Activated CD8-positive, alpha-beta T cell treated with anti-CD3 and anti-CD28 coated beads for 36 hours (primary cell): ENCODE data around the gene PRIM2. TPM values are rescaled to one million over a fixed set of nuclear protein-coding genes. Genes with fewer than 3 reads are reported as not detected.
"Not testable (repeated sequence)": the region's sequence is repeated elsewhere in the genome, so short reads cannot be mapped to it uniquely, and the experiment has no call there.

Experiments
- ATAC-seq: fragments of 200-7000 bp; cut with Tn5 transposase; one replicate; pipeline ENCODE4 v1.10.0; 2021; ENCODE audit warnings: mild to moderate bottlenecking, moderate library complexity
- CTCF ChIA-PET: fragments of 350-600 bp; sonication (Branson Sonifier 250); formaldehyde crosslinking; loops from one replicate; lab custom pipeline; 2021; ENCODE audit warnings: antibody characterized with exemption; lab: Charles Lee
- POLR2A ChIA-PET: fragments of 350-600 bp; sonication (Branson Sonifier 250); formaldehyde crosslinking; loops from one replicate; lab custom pipeline; 2021; ENCODE audit warnings: antibody characterized with exemption; lab: Charles Lee
- DNase-seq: peaks from one replicate; pipeline ENCODE4 v3.0.0-alpha.2; 2020
- H3K27ac Mint-ChIP-seq: one replicate; pipeline ENCODE4 v1.8.0; 2021; ENCODE audit warnings: mild to moderate bottlenecking, mixed read lengths
- H3K27me3 Mint-ChIP-seq: one replicate; pipeline ENCODE4 v1.8.0; 2021; ENCODE audit warnings: mixed read lengths
- H3K36me3 Mint-ChIP-seq: one replicate; pipeline ENCODE4 v1.8.0; 2021; ENCODE audit warnings: low read depth, mixed read lengths
- H3K4me1 Mint-ChIP-seq: one replicate; pipeline ENCODE4 v1.8.0; 2021; ENCODE audit warnings: low read depth, mixed read lengths
- H3K4me3 Mint-ChIP-seq: one replicate; pipeline ENCODE4 v1.8.0; 2021; ENCODE audit warnings: mild to moderate bottlenecking, moderate library complexity, mixed read lengths
- H3K9me3 Mint-ChIP-seq: one replicate; pipeline ENCODE4 v1.8.0; 2021; ENCODE audit warnings: mixed read lengths
- intact Hi-C: fragments of 100-400 bp; cut with micrococcal nuclease; formaldehyde crosslinking; loops from one replicate; pipeline ENCODE4 v1.10.0; 2022
- total RNA-seq, 2 experiments: library from RNA; stranded (reverse); gene quantifications; one replicate each; pipeline ENCODE4 v1.2.3, GENCODE V29; 2021

The PRIM2 gene
- total RNA-seq, 2 experiments from 2014 or later: 41.8 to 42.0 TPM

GRCh38 chr6:57350443-57350842, 33.0 kb downstream of the PRIM2 start:
- intact Hi-C loops, H3K27ac Mint-ChIP-seq, H3K27me3 Mint-ChIP-seq, H3K9me3 Mint-ChIP-seq, ATAC-seq, POLR2A ChIA-PET, H3K4me3 Mint-ChIP-seq, DNase-seq, CTCF ChIA-PET: not testable (repeated sequence)
- Mint-ChIP-seq H3K36me3 (peaks cover 20% of the 10 kb centered on the region), H3K4me1 (peaks cover 22% of the 10 kb centered on the region)

GRCh38 chr6:57352596-57352995, 35.2 kb downstream of the PRIM2 start:
- POLR2A ChIA-PET, H3K27me3 Mint-ChIP-seq, DNase-seq, CTCF ChIA-PET, H3K27ac Mint-ChIP-seq, H3K4me3 Mint-ChIP-seq, intact Hi-C loops, H3K9me3 Mint-ChIP-seq, ATAC-seq: not testable (repeated sequence)
- Mint-ChIP-seq H3K36me3 (peaks cover 12% of the 10 kb centered on the region), H3K4me1 (peaks cover 23% of the 10 kb centered on the region)

- H3K27me3 Mint-ChIP-seq, H3K36me3 Mint-ChIP-seq, ATAC-seq, DNase-seq, CTCF ChIA-PET, H3K27ac Mint-ChIP-seq, H3K4me3 Mint-ChIP-seq, H3K9me3 Mint-ChIP-seq, intact Hi-C loops, POLR2A ChIA-PET, H3K4me1 Mint-ChIP-seq: not testable (repeated sequence)
These were observed 40.9 kb downstream of the PRIM2 start for GRCh38 chr6:57358319-57358718.

- H3K27ac Mint-ChIP-seq, H3K27me3 Mint-ChIP-seq, ATAC-seq, H3K36me3 Mint-ChIP-seq, POLR2A ChIA-PET, H3K4me1 Mint-ChIP-seq, H3K9me3 Mint-ChIP-seq, CTCF ChIA-PET, DNase-seq, intact Hi-C loops, H3K4me3 Mint-ChIP-seq: not testable (repeated sequence)
These were observed 42.3 kb downstream of the PRIM2 start for GRCh38 chr6:57359766-57360165.

GRCh38 chr6:57362340-57362739, 44.9 kb downstream of the PRIM2 start:
- DNase-seq, H3K4me1 Mint-ChIP-seq, H3K36me3 Mint-ChIP-seq, H3K9me3 Mint-ChIP-seq, intact Hi-C loops, CTCF ChIA-PET, POLR2A ChIA-PET, H3K4me3 Mint-ChIP-seq, H3K27me3 Mint-ChIP-seq, H3K27ac Mint-ChIP-seq, ATAC-seq: not testable (repeated sequence)

- H3K4me3 Mint-ChIP-seq, CTCF ChIA-PET, H3K36me3 Mint-ChIP-seq, H3K4me1 Mint-ChIP-seq, ATAC-seq, POLR2A ChIA-PET, DNase-seq, H3K9me3 Mint-ChIP-seq, H3K27me3 Mint-ChIP-seq, intact Hi-C loops, H3K27ac Mint-ChIP-seq: not testable (repeated sequence)
These were observed 47.7 kb downstream of the PRIM2 start for GRCh38 chr6:57365076-57365583.

GRCh38 chr6:57368965-57369731, 51.7 kb downstream of the PRIM2 start:
- H3K4me1 Mint-ChIP-seq, H3K27me3 Mint-ChIP-seq, H3K27ac Mint-ChIP-seq, POLR2A ChIA-PET, CTCF ChIA-PET, DNase-seq, H3K9me3 Mint-ChIP-seq, H3K4me3 Mint-ChIP-seq, intact Hi-C loops: not testable (repeated sequence)
- H3K36me3 Mint-ChIP-seq: peaks cover 20% of the 10 kb centered on the region
- ATAC-seq: peak; percentile 49

GRCh38 chr6:57371779-57372178, 54.3 kb downstream of the PRIM2 start:
- intact Hi-C loops, H3K27me3 Mint-ChIP-seq, H3K9me3 Mint-ChIP-seq, POLR2A ChIA-PET, ATAC-seq, H3K4me1 Mint-ChIP-seq, CTCF ChIA-PET, DNase-seq, H3K27ac Mint-ChIP-seq, H3K4me3 Mint-ChIP-seq: not testable (repeated sequence)
- H3K36me3 Mint-ChIP-seq: peaks cover 18% of the 10 kb centered on the region

GRCh38 chr6:57374764-57375163, 57.3 kb downstream of the PRIM2 start:
- ATAC-seq, H3K4me3 Mint-ChIP-seq, CTCF ChIA-PET, DNase-seq, POLR2A ChIA-PET, intact Hi-C loops, H3K27me3 Mint-ChIP-seq, H3K9me3 Mint-ChIP-seq, H3K4me1 Mint-ChIP-seq, H3K27ac Mint-ChIP-seq: not testable (repeated sequence)
- peaks cover 21% of the 10 kb centered on the region for H3K36me3 Mint-ChIP-seq

GRCh38 chr6:57376083-57376482, 58.7 kb downstream of the PRIM2 start:
- H3K27ac Mint-ChIP-seq, POLR2A ChIA-PET, DNase-seq, H3K9me3 Mint-ChIP-seq, H3K4me3 Mint-ChIP-seq, H3K4me1 Mint-ChIP-seq, intact Hi-C loops, CTCF ChIA-PET, ATAC-seq, H3K27me3 Mint-ChIP-seq: not testable (repeated sequence)
- peaks cover 29% of the 10 kb centered on the region for H3K36me3 Mint-ChIP-seq

GRCh38 chr6:57389038-57389592, 71.7 kb downstream of the PRIM2 start:
- intact Hi-C loops, CTCF ChIA-PET, H3K4me1 Mint-ChIP-seq, H3K27ac Mint-ChIP-seq, H3K4me3 Mint-ChIP-seq, DNase-seq, POLR2A ChIA-PET, H3K9me3 Mint-ChIP-seq, H3K27me3 Mint-ChIP-seq, ATAC-seq: not testable (repeated sequence)
- H3K36me3 Mint-ChIP-seq: peaks cover 37% of the 10 kb centered on the region

GRCh38 chr6:57390818-57391217, 73.4 kb downstream of the PRIM2 start:
- ATAC-seq, intact Hi-C loops, POLR2A ChIA-PET, H3K27ac Mint-ChIP-seq, H3K27me3 Mint-ChIP-seq, H3K4me3 Mint-ChIP-seq, H3K4me1 Mint-ChIP-seq, CTCF ChIA-PET, DNase-seq: not testable (repeated sequence)
- peaks cover 48% of the 10 kb centered on the region for H3K36me3 Mint-ChIP-seq
- H3K9me3 Mint-ChIP-seq: peaks cover 16% of the 10 kb centered on the region
